HG02981 (cell line): ENCODE measurements around the gene RNF130.

Experiments used
- ATAC-seq: cut with Tn5 transposase; IDR thresholded peaks from one replicate; pipeline ENCODE4 v1.9.1; 2021; ENCODE audit warnings: mild to moderate bottlenecking, moderate library complexity; ENCODE audit not compliant: unreplicated experiment

The RNF130 gene, protein sequence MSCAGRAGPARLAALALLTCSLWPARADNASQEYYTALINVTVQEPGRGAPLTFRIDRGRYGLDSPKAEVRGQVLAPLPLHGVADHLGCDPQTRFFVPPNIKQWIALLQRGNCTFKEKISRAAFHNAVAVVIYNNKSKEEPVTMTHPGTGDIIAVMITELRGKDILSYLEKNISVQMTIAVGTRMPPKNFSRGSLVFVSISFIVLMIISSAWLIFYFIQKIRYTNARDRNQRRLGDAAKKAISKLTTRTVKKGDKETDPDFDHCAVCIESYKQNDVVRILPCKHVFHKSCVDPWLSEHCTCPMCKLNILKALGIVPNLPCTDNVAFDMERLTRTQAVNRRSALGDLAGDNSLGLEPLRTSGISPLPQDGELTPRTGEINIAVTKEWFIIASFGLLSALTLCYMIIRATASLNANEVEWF

DNA sequence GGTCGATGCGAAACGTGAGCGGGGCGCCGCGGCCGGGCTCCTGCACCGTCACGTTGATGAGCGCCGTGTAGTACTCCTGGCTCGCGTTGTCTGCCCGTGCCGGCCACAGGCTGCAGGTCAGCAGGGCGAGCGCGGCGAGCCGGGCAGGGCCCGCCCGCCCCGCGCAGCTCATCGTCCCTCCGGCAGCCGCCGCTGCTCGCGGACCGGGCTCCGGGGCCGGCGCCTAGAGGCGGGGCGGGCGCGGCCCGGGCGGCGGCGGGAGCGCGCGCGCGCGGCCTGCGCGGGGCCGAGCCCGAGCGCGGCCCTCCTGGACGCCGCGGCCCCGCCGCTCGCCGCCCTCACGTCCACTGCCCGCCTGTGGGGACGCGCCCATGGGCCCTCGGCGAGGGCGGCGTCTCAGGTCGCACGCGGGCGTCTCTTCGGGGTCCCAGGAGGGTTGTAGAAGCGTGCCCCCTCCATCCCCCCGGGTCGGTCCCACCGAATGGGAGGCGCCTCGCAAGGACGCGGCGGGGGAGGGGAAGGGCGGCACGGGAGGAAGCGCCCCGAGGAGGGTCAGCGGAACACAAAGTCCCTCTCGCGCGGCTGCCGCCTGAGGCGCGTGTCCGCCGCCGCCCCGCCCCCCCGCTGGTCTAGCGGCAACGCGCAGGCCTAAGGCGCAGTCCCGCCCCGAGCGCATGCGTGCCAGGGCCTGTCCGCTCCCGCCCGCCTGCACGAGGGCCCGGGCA lies at the start of gene RNF130:
Gene RNF130 (minus strand): TSS at position 229 of the 725 bp plus-strand sequence. CDS start 57 bp downstream, at position 172.
- ATAC-seq = peak; percentile 45

DNA sequence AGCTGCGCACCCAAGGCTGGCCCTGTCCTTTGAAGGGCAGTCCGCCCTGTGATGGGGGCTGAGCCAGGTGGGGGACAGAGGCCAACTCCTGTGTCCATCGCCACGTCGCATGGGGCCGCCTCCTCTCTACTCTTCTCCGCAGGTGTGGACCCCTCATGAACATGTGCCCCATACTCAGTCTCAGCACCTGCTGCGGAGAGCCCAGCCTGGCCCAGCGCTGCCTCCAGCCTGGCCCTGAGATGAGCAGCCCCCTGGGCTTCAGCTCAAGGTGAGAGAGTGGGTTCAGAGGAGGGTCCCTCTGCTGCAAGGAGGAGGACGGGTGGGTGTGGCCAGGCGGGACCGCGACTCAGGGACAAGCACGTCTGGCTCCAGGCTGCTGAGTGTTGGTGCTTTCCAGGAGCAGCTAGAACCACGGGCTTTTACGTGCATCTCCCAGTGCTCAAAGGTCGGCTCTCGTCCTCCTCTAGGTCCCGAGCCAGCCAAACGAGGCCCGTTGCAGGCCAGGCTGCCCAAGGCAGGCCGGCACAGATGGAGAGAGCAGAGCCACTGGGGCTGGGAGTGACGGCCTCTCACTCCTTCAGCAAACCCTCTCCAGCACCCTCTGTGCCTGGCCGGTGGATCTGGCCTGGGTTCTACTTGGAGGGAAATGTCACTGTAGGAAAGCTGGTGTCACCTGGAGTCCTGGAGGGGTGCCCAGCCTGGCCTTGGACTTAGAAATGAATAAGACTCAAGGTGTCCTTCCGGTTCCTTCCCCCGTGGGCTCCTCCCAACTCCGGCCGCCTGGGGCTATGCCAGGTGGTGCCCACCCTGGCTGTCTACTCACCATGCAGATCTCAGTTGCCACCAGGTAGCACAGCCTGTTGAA lies 48.9 kb upstream of the RNF130 start:
- no peak for ATAC-seq

DNA sequence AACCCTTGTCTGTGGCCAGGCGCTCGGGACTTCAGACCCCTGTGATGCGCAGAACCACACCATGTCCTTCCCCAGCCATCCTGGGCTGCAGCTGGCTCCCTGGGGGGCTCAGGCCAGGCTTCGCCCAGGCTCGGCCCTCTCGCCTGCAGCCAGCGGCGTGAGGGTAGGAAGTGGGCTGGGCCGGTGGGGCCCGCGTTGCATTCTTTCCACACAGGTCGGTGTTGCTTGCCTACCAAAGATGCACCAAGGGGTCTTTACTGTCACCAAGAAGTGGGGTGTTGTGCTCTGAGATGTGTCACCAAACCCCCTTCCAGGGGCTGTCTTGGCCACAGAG lies 48.3 kb upstream of the RNF130 start:
- no peak for ATAC-seq

DNA sequence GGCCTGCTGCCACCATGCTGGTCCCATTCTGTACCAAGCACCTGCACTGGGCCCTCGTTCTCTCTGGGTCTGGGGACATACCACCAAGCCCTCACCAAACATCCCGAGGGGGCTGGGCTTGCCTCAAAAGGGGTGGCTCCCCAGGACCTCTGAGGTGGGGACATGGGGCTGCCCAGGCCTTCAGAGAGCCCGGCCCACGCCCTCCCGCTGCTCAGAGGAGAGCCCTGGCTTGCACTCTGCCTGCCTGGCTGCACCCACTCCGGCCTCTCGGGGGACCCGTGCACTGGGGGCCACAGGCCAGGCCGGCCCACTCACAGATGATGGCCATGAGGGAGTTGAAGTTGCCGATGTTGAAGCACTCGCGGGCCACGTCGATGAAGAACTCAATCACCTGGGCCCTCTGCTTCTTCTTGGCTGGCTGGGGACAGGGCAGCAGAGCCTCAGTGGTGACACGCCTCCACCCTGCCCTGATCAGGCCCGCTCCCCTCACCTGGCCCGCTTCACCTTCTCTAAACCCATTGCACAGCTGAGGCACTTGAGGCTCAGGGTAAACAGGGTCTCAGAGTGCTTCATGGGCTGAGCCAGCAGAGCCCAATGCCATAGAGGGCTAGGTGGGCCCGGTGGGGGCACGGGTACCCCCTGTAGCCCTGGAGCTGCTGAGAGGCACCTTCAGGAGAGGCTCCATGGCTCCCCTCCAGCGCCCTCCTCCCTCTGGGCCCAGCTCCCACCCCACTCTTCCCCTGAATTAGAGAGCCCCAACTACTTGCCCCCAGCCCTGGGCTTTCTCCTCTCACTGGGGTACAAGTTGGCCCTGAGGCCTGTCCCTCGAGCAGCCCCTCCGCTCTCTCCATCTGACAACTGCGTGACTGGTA lies 47.7 kb upstream of the RNF130 start:
- ATAC-seq = no peak

DNA sequence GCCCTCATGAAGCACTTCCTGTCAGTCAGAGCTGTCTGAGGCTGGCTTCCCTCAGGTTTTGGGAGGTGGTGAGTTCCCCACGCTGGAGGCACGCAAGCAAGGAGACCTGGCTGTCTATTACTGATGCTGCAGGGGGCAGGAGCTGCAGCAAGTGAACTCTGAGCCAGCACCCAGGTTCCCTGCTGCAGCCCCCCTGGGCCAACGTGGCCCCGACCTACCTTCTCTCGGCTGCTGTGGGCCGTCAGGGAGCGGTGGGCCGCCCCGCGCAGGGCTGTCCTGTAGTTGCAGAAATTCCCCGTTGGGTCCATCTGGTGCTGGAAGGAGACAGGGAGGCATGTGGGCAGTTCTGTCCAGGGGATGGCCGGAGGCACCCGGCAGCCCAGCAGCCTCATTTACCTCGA lies 46.8 kb upstream of the RNF130 start:
- no peak for ATAC-seq

DNA sequence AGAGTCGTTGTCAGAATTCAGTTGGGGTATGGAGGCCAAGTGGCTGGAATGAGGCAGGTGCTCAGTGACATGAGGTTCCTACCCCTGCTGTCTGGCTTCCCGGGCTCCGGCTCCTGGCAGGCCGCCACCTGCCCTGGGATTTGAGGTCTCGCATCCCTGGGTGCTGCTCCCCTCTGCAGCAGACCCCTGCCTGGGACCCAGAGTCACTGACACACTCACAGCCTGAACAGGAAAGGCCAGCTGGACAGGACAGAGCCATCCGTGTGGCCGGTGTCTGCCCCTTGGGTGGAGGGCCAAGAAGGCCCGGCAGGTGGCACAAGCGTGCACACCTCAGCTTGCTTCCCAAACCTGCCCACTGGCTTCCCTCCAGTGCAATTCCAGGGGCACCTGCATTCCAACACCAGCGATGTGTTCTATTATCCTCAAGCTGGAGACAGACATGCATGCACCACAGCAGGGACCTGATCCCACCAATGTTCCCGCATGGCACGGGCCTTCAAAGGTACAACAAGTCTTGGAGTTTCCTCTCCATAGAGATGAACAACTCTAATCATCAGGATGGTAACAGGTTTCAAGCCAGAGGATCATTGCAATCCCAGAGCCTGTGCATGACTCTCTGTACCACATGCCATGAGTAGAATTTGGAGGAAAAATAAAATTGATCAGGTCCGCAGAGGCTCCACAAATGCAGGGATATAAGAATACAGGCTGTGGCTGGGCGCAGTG lies 45.6 kb upstream of the RNF130 start:
- no peak for ATAC-seq

DNA sequence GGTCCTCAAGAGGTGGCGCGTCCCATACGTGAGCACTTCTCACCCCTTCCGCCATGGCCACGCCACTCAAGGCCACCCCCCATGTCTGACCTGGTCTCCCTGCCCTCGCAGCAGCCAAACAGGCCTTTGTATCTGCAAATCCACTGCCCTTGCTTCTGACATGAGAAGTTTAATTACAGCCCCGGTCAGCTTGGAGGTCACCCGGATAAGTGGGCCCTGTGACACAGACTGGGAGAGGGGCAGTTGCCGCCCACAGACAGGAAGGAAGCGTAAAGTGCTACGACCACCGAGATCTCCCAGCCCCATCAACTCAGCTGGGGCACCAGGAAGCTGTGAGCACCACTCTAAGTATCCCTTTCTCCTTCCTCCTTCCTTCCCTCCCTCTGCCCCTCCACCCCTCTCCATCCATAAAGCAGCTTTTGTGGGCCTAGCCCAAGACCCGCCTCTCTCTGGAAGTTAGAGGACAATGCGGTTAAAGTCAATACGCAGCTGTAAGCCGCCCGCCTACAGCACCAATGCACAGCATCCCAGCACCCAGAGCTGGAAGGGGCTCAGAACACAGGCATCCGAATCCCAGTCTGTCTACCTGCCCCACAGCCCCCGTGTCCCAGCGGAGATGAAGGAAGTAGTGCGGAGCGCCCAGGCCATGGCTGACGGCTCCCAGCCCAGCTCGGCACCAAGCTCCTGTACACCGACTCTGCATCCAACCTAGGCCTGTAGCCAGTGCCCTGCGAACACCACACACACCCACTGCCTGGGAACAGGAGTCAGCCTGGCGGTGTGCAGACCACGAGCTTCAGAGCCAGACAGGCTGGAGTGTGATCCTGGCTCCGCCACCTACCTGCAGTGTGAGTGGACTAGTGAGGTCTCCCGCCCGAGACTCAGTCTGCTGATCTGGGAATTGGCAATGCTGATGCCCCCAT lies 44.8 kb upstream of the RNF130 start:
- ATAC-seq = no peak

DNA sequence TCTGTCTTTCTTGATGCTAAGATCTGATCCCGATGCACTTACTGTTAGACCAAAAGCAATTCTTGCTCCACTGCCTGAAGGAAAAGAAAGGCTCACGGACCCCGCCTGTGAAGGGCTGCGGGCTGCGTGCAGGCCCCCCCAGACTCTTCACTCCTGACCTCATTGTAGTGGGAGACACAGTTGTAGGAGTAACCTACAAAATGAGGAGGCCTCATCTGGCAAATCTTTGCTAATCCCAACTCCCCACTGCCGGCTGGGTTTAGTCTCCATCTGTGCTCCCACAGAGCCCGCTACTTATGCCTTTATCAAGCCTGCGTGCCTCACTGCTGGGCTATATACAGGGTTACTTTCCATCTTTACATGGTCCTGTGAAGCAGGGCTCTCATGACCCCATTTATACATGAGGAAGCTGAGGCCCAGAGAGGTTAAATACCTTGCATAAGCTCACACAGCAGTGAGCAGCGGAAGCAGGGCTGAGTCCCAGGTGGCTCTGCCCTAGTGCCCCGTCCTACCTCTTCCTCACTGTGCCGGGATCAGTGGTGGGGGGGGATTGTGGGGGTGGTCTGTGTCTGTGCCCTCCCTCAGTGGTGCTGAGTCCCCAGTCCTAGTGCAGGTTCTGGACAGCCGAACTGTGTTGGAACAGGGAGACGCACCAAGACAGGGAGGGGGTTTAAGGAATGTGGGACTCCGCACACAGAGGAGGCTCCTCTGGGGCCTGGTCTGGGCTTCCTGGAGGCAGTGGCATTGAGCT lies 43.9 kb upstream of the RNF130 start:
- ATAC-seq = no peak

DNA sequence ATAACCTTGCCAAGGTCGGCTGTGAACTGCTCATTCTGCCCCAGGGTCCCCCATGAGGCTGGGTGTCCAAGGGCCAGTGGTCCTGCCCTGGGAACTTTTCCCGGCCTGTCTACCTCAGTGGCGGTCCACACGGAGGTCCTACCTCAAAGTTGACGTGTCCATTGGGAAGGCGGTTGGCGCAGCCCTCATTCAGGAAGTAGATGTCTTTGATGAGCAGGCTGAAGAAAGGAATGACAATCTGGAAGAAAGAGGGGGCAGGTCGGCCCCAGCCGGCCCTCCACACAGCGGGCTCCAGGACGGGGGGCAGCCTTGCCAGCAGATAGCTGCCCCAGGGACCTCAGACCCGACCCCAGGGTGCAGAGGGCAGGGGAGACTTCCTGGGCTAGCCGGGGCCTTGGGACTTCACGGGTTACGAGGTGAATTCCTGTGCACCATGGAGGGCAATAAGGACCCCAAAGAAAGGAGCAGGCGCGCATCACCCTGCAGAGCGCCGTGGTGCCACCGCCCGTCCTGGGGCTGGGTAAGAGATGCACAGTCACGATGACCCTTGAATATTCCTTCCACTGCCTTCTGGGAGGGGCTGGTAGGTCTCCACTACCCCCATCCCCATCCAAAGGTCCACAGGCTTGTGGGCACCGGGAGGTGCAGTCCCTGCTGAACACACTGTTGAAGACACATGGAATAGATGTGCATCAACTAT lies 42.9 kb upstream of the RNF130 start:
- ATAC-seq = no peak

DNA sequence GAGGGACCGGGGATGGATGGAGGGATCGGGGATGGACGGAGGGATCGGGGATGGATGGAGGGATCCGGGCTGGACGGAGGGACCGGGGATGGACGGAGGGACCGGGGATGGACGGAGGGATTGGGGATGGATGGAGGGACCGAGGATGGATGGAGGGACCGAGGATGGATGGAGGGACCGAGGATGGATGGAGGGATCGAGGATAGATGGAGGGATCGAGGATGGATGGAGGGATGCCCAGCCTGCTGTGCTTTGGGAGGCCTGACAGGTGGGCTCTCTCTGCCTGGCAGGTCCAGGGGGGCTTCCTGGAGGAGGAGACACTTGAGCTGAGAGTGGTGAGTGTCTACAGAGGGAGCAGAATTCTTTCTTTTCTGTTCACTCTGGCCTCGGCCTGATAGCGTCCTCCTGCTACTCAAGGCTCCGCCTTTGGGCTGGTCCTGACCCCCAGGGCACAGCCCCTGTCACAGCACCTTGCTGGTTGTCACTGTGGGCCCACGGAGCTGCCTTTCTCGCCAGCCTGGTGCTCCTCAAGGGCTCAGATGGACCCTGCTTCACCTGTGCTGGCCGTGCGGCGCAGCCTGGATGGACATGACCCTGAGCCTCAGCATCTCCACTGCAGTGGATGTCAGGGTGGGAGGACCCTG lies 42.2 kb upstream of the RNF130 start:
- no peak for ATAC-seq

DNA sequence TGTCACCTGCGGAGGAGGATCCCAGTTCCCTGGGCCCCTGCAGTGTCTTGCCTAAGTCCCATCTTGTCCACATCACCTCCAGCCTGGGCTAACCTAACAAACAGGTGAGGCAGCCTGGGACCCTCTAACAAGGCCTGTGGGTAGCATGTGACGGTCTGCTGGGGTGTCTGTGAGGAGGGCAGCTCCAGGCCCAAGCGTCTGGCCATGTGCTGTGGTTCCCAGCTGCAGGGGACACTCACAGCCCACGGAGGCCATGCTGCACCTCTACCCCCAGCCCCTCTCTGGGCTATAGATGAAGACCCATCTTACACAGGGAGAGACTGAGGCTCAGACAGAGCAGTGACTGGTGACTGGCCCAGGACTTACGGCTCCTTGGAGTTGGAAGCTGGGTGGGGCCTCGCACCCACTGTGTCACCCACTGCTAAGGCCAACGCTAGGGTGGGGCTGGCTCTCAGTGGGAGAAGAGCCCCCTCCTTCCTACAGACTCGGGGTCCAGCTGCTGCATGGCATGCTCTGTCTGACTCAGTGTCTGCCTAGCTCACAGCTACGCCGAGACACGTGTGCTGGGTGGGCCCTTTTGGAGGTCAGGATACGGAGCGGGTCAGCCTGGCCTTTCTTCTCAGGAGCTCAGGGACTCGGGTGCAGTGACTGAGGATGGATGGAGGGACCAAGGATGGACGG lies 40.8 kb upstream of the RNF130 start:
- no peak for ATAC-seq

DNA sequence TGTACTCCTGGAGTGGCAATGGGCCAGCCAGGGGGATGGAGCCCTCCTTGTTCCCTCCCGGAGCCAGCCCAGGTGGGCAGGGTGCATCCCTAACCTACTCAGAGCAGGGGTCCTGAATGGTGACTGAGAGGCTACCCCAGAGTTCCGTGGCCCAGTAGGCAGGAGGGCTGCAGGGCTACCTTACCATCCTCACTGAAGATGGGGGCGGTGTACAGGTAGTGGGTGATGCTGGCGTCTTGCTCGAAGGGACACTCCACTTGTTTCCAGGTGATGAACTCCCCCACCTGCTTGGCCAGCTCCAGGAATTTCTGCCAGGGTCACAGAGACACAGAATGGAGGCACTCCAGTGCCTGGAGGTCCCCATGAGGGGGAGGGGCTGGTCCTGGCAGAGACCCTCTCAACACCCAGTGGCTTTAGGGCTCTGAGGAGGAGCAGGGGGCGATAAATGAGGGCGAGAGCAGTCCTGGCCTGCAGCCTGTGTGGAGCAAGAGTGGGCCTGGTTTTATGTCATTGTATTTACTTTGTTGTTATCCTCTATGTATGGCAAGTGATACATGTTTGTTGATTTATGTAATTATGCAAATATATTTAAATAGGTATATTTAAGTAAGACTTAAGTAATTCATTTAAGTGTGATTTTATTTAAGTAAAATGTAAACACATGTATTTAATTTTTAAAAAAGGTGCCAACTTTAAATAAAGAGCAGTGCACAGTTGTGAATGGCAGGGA lies 39.9 kb upstream of the RNF130 start:
- ATAC-seq = no peak

DNA sequence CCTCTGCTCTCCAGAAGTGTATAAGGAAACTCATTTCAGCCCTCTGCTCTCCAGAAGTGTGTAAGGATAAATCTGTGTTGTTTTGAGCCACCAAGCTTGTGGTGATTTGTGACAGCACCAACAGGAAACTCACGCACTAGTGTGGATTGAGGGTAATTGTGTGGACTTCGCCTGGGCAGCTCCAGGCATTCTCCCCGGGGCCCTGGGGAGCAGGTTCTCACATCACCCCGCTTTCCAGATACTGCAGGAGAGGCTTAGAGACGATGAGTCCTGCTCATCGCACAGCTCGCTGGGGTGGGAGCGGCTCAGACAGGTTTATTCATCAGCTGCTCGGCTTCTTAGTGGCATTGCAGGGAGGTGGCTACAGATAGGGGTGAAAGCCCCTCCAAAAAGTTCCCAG lies 38.4 kb upstream of the RNF130 start:
- ATAC-seq = no peak

DNA sequence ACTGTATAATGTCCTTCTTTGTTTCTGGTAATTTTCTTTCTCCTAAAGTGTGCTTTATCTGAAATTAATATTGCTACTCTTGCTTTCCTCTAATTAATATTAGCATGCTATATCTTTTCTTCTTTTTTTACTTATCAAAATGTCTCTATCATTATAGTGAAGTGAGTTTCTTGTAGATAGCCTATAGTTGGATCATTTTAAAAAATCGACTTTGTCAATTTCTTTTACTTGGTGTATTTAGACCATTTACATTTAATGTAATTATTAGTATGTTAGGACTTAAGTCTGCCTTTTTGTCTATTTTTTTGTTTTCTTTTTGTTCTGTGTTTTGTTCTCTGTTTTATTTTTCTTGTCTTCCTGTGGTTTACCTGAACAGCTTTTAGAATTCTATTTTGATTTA lies 35.4 kb upstream of the RNF130 start:
- no peak for ATAC-seq

DNA sequence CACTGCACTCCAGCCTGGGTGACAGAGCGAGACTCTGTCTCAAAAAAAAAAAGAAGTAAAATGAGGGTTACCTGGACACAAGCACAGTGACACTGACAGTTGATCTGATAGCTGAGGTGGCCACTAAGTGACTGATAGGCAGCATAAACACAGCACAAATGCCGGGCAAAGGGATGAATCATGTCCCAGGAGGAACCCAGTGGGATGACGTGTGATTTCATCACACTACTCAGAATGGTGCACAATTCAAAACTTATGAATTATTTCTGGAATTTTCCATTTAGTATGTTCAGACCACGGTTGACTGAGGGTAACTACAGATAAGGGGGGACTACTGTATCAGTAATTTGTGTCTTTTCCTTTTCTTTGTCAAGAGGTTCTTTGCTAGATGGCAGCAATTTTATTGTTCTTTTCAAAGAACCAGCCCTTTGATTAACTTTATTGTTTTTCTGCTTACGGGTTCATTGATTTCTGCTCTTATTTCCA lies 34.3 kb upstream of the RNF130 start:
- no peak for ATAC-seq

DNA sequence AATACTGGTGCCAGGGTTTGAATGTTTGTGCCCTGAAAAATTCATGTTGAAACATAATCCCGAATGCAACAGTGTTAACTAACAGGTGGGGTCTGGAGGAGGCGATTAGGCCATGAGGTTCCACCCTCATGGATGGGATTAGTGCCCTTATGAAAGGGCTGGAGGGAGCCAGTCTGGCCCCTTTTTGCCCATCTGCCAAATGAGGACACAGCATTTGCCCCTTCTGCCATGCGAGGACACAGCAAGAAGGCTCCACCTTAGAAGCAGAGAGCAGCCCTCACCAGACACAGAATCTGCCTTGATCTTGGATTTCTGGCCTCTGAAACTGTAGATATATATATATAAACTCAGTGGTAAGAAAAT lies 32.6 kb upstream of the RNF130 start:
- ATAC-seq = no peak
